ENCODE results near the gene RFX7. TPM values are rescaled to one million over a fixed set of nuclear protein-coding genes. Genes with fewer than 3 reads are reported as not detected.

Gene RFX7
- total and polyA plus RNA-seq, 2 of the 8 experiments (the other 6 are each of a cell fraction or from before 2014, with no cell fraction given) = 10.4 to 40.9 TPM

DNA sequence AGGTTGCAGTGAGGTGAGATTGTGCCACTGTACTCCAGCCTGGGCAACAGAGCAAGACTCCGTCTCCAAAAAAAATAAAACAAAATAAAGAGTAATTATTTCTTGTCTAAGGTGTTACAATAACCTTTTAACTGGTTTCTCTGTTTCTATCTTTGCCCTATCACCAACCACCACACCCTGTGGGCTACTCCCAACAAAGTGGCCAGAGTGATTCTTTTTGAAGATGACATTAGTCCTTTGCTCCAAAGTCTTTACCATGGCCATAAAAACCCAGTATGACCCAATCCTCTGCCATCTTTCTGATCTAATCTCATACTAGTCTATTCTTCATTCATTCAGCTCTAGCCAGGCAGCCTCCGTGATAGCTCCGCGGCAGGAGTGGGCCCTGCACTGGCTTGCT lies 62.8 kb downstream of the RFX7 start:
- Histone ChIP-seq H3K27ac (ENCODE audit: low read depth, low read length) (no peak overlapping the region), H3K14ac (ENCODE audit: insufficient read length) (no peak overlapping the region), H2BK20ac (ENCODE audit: low read length) (no peak overlapping the region), H4K91ac (replicated peaks; ENCODE audit: insufficient read length, low read length) (no peak overlapping the region), H3K23ac (ENCODE audit: insufficient read length) (no peak overlapping the region), H3K9ac (replicated peaks in 1 of 4; ENCODE audit: extremely low read depth in 1 of 4, low read depth in 3 of 4, low read length in 3 of 4) (no peak overlapping the region), H3K56ac (replicated peaks; ENCODE audit: insufficient read length, low read depth, low read length) (no peak overlapping the region), H2BK5ac (ENCODE audit: low read depth, low read length) (no peak overlapping the region), H4K20me1 (replicated peaks in 1 of 2; ENCODE audit: control insufficient read depth in 1 of 2, insufficient read depth in 2 of 2, low read length in 2 of 2) (peaks cover 2% of the 10 kb centered on the region in 2 experiments), H3K4me3 (ENCODE audit: extremely low read depth in 1 of 4, insufficient read depth in 2 of 4, low read depth in 3 of 4, low read length in 4 of 4) (no peak overlapping the region), H2BK12ac (ENCODE audit: low read depth, low read length) (no peak overlapping the region), H3K18ac (ENCODE audit: extremely low read depth, low read length) (no peak overlapping the region), H3K4ac (replicated peaks; ENCODE audit: insufficient read length, low read depth, low read length) (no peak overlapping the region), H3K36me3 (ENCODE audit: control insufficient read depth in 2 of 4, insufficient read depth in 4 of 4, low read length in 3 of 4) (no peaks in the 10 kb centered on the region; a peak in 1 of 8 replicates), H4K8ac (ENCODE audit: extremely low read depth, insufficient read depth, low read length) (no peak overlapping the region), H2AK5ac (ENCODE audit: low read depth, low read length) (no peak overlapping the region), H3K4me2 (ENCODE audit: insufficient read depth in 1 of 2, low read depth in 2 of 2, low read length in 2 of 2) (no peak overlapping the region), H2BK15ac (ENCODE audit: low read length) (no peak overlapping the region), H3K9me3 (ENCODE audit: insufficient read depth in 2 of 2, low read depth in 1 of 2, low read length in 1 of 2) (no peaks in the 10 kb centered on the region), H3K27me3 (replicated peaks in 1 of 4; ENCODE audit: control insufficient read depth in 3 of 4, extremely low read depth in 1 of 4, insufficient read depth in 3 of 4, low read length in 3 of 4) (no peaks in the 10 kb centered on the region), H3K23me2 (ENCODE audit: low read depth, low read length) (no peaks in the 10 kb centered on the region; the same call in 1 of the 2 replicates), H3K79me1 (ENCODE audit: low read depth, low read length) (peaks cover 2% of the 10 kb centered on the region; the same call in 1 of the 2 replicates), H2BK120ac (replicated peaks; ENCODE audit: low read depth, low read length) (no peak overlapping the region), H2AFZ (ENCODE audit: low read length) (no peak overlapping the region), H3K4me1 (replicated peaks in 1 of 4; ENCODE audit: control insufficient read depth in 3 of 4, insufficient read depth in 4 of 4, low read length in 3 of 4) (no peaks in the 10 kb centered on the region), H4K5ac (ENCODE audit: insufficient read length, low read depth, low read length) (no peak overlapping the region), H3K79me2 (ENCODE audit: control insufficient read depth in 1 of 2, insufficient read depth in 2 of 2, low read length in 2 of 2) (peaks cover 0 to 87% of the 10 kb centered on the region in 2 experiments; a peak in 3 of 4 replicates)
- WGBS, 2 experiments (ENCODE audit: extremely low coverage in 1 of 2, insufficient coverage in 1 of 2, insufficient read length in 1 of 2, insufficient replicate concordance in 2 of 2, low coverage in 1 of 2, low lambda C conversion rate in 2 of 2, missing lambda C conversion rate in 1 of 2) = 100% methylated on average over 4 of the region's 4 CpGs; no CpG with 5 or more reads in 1 of the 2 experiments
- TF ChIP-seq GTF2F1 (IDR thresholded peaks at IDR 0.05; ENCODE audit: borderline replicate concordance, low read depth, low read length) (no peak), POLR2A (IDR thresholded peaks at IDR 0.05; ENCODE audit: control extremely low read depth in 1 of 2, low read depth in 2 of 2, low read length in 2 of 2) (no peak), JUND (IDR thresholded peaks at IDR 0.05; ENCODE audit: low read length) (no peak), RXRA (IDR thresholded peaks at IDR 0.05; ENCODE audit: insufficient read depth, low read depth, low read length) (no peak), CHD2 (IDR thresholded peaks at IDR 0.05; ENCODE audit: low read length) (no peak), KDM5A (IDR thresholded peaks at IDR 0.05; ENCODE audit: low read length) (no peak), NANOG (IDR thresholded peaks at IDR 0.05; ENCODE audit: insufficient read depth, low read depth, low read length, poor library complexity, severe bottlenecking) (no peak), TCF12 (IDR thresholded peaks at IDR 0.05; ENCODE audit: low read depth, low read length) (no peak)
- DNase-seq (ENCODE audit: low read depth in 1 of 2, low spot score in 2 of 2) = no peak
- FAIRE-seq = no peak
- ChIA-PET POLR2A (ENCODE audit: partially characterized antibody) (interaction anchor here (0.9 kb wide), 1 partner anchor 8 kb away, joined by 3 read pairs; no protein-coding TSS in a partner anchor), CTCF (ENCODE audit: partially characterized antibody) (interaction anchor here (0.6 to 1.0 kb wide), 3 partner anchors 20 to 128 kb away, joined by 3 read pairs; no protein-coding TSS in a partner anchor)

Data from H1 (cell line).